Adipose tissue (tissue), 3 donors: ENCODE results near the gene MACROH2A2. TPM values are rescaled to one million over a fixed set of nuclear protein-coding genes. Genes with fewer than 3 reads are reported as not detected.
"Not testable (repeated sequence)": the region's sequence is repeated elsewhere in the genome, so short reads cannot be mapped to it uniquely, and the experiment has no call there.

Experiments used
- H3K27ac ChIP-seq: one replicate; pipeline ENCODE4 v1.5.1; 2013; ENCODE audit warnings: low read depth, low read length
- WGBS, 3 donors: extraction: QIAGEN DNeasy Blood & Tissue Kit; methylation state at CpG; one replicate each; pipeline ENCODE4 v1.1.7; 2013; 5-methylcytosine and 5-hydroxymethylcytosine counted together
- polyA plus RNA-seq, 3 donors: library from polyadenylated mRNA; stranded (reverse); fragments of 200-250 nt; gene quantifications; one replicate each; pipeline ENCODE4 v1.2.3, GENCODE V29; 2013
- donor health status: healthy with polysubstance abuse.
- donor health status: Bipolar disorder and iron deficiency.
- donor health status: healthy.

Gene MACROH2A2
- polyA plus RNA-seq, 3 donors, result 4.5 to 6.7 (median 6.2) TPM

GRCh38 chr10:70093335-70093944 lies 40.8 kb downstream of the MACROH2A2 start:
- 85 to 90% (median 86%) methylated on average over 9 of the region's 9 CpGs for WGBS, 3 donors
- no peak overlapping the region for H3K27ac ChIP-seq

DNA sequence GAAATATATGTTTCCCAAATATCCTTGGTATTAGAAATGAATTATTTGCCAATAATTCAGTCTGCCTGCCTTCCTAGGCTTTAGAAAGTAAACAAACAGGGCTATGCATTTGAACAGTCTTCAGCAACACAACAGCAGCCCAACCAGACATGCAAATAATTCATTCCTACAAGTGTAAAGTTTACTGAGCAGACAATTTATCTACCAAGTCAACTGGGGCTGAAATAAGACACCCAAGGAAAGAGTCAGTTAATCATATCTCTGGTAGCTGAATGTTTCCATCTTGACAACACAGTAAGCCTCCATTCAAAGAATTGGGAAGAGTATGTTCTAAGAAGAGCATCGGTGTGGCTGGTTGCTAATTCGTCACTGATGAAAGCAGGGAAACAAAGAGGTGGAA lies 41.6 kb downstream of the MACROH2A2 start:
- WGBS, 3 donors, result 71 to 90% (median 88%) methylated on average over 2 of the region's 2 CpGs

GRCh38 chr10:70096016-70096704 lies 43.5 kb downstream of the MACROH2A2 start:
- WGBS, 3 donors, result 75 to 87% (median 86%) methylated on average over 6 of the region's 6 CpGs
- no peak overlapping the region for H3K27ac ChIP-seq

More for the DNA sequence above, 41.6 kb downstream of the MACROH2A2 start:
- H3K27ac ChIP-seq, result no peak overlapping the region

- H3K27ac ChIP-seq, result no peak overlapping the region
- WGBS, 3 donors, result 94 to 96% (median 94%) methylated on average over 5 of the region's 5 CpGs
Observed at GRCh38 chr10:70096705-70097420, 44.2 kb downstream of the MACROH2A2 start.

GRCh38 chr10:70097459-70097858 lies 44.8 kb downstream of the MACROH2A2 start:
- no peak overlapping the region for H3K27ac ChIP-seq

GRCh38 chr10:70098271-70098670 lies 45.6 kb downstream of the MACROH2A2 start:
- no peak overlapping the region for H3K27ac ChIP-seq
- WGBS, 3 donors, result 92 to 96% (median 95%) methylated on average over 3 of the region's 3 CpGs

- 77 to 88% (median 83%) methylated on average over 11 of the region's 11 CpGs for WGBS, 3 donors
- H3K27ac ChIP-seq, result not testable (repeated sequence)
Observed at GRCh38 chr10:70101068-70101562, 48.5 kb downstream of the MACROH2A2 start.

GRCh38 chr10:70101668-70102067 lies 49.0 kb downstream of the MACROH2A2 start:
- H3K27ac ChIP-seq, result no peak overlapping the region
- WGBS, 3 donors, result 64 to 81% (median 81%) methylated on average over 3 of the region's 3 CpGs

GRCh38 chr10:70106958-70107791 lies 54.5 kb downstream of the MACROH2A2 start:
- no peak overlapping the region for H3K27ac ChIP-seq
- WGBS, 3 donors, result 74 to 81% (median 80%) methylated on average over 22 of the region's 22 CpGs

- no peak overlapping the region for H3K27ac ChIP-seq
- WGBS, 3 donors, result 81 to 89% (median 86%) methylated on average over 18 of the region's 18 CpGs
Observed at GRCh38 chr10:70109064-70109729, 56.6 kb downstream of the MACROH2A2 start.

DNA sequence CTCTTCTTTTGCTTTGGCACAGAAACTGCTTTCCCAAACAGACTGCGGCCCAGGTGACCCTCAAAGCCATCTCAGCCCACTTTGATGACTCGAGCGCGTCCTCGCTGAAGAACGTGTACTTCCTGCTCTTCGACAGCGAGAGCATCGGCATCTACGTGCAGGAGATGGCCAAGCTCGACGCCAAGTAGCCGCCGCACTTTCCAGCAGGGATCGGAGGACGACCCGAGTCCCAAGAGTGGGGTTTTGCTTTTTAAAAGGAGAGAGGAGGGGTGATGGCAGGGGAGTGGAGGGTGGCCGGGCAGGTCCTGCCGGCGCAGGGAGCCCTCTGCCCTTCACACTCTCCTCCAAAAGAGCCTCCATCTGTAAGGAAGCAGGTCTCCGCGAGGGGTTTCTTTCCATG lies 58.9 kb downstream of the MACROH2A2 start:
- 92 to 95% (median 93%) methylated on average over 22 of the region's 22 CpGs for WGBS, 3 donors
- H3K27ac ChIP-seq, result no peak overlapping the region

- H3K27ac ChIP-seq, result no peak overlapping the region
- WGBS, 3 donors, result 76 to 89% (median 84%) methylated on average over 8 of the region's 8 CpGs
Observed at GRCh38 chr10:70112071-70112470, 59.4 kb downstream of the MACROH2A2 start.

DNA sequence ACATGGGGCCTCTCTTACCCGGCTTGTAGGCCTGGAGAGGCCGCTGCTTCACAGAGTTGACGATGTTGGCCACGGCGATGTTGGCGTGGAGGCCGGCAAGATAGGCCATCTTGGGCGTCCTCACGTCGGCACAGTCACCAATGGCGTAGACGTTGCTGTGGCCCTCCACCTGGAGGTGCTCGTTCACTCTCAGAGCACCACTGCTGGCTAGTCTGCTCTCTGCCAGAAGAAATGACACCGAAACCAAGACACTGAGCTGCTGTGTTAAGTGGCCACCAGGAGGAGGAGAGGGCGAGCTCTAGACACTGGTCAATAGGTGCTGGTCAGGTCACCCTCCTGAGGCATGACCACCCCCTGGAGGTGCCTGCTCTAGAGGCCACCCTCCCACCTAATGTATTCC lies 62.3 kb downstream of the MACROH2A2 start:
- no peak overlapping the region for H3K27ac ChIP-seq
- WGBS, 3 donors, result 95 to 98% (median 97%) methylated on average over 15 of the region's 15 CpGs

GRCh38 chr10:70115948-70116682 lies 63.5 kb downstream of the MACROH2A2 start:
- WGBS, 3 donors, result 45 to 50% (median 49%) methylated on average over 12 of the region's 12 CpGs
- no peak overlapping the region for H3K27ac ChIP-seq

DNA sequence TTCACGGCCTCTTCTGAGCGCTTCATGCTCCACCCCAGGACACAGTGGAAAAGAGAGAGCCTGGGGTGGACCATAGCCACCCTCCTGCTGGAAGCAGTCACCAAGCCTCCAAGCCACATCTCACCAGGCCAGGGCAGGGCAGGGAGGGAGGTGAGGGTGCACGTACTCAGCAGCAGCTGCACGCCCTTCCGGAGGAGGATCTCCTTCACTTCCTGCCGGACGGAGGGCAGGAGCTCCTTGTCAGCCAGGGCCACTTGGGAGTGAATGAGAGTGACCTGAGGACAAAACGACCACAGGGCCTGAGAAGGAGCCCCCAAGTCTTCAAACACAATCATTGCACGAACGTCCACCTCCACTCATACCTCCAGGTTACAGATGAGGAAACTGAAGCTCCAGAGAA lies 65.0 kb downstream of the MACROH2A2 start:
- no peak overlapping the region for H3K27ac ChIP-seq
- 74 to 80% (median 75%) methylated on average over 10 of the region's 10 CpGs for WGBS, 3 donors

GRCh38 chr10:70118196-70118595 lies 65.5 kb downstream of the MACROH2A2 start:
- H3K27ac ChIP-seq, result no peak overlapping the region
- 87 to 89% (median 88%) methylated on average over 3 of the region's 3 CpGs for WGBS, 3 donors

DNA sequence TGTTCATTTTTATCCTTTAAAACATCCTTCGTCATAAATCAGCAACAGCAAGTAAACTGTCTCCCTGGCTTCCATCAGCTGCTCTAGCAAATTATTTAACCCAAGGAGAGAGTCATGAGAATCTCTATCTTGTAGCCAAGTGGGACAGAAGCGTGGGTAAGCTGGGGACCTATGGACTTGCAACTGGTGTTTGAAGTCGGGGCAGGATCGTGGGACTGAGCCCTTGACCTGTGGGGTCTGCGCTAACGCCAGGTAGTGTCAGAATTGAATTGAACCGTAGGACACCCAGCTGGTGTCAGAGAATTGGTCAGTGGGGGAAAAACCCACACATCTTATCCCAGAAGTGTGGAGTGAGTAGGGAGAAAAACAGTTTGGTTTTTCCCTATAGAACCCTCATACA lies 66.6 kb downstream of the MACROH2A2 start:
- WGBS, 3 donors, result 90 to 93% (median 90%) methylated on average over 7 of the region's 7 CpGs
- no peak overlapping the region for H3K27ac ChIP-seq
